ENCODE results near the gene MGST3.

GRCh38 chr1:165647970-165648369, 16.9 kb downstream of the MGST3 start:
- no peak for TF ChIP-seq CTCF (conservative IDR thresholded peaks at IDR 0.05; ENCODE audit: low read depth, low read length)
- no peak for TF ChIP-seq RCOR1 (IDR thresholded peaks at IDR 0.05; ENCODE audit: insufficient replicate concordance, low read length)
- no peak for TF ChIP-seq CEBPB (IDR thresholded peaks at IDR 0.05; ENCODE audit: low read depth, low read length)
- no peak for TF ChIP-seq MAZ (IDR thresholded peaks at IDR 0.05; ENCODE audit: borderline replicate concordance, low read depth, low read length)
- no peak for TF ChIP-seq FOS (IDR thresholded peaks at IDR 0.05; ENCODE audit: low read depth, low read length)
- no peak for TF ChIP-seq MAFK (IDR thresholded peaks at IDR 0.05; ENCODE audit: low read depth, low read length)
- TF ChIP-seq SMC3 (IDR thresholded peaks at IDR 0.05; ENCODE audit: low read depth, low read length), result no peak
- no peak for TF ChIP-seq ELK1 (IDR thresholded peaks at IDR 0.05; ENCODE audit: borderline replicate concordance, low read depth, low read length)
- no peak for TF ChIP-seq POLR2A (IDR thresholded peaks at IDR 0.05; ENCODE audit: low read depth, low read length)
